ENCODE data around the gene LDAH.
A peak's percentile ranks its signal among the peaks of the same experiment; 100 is the strongest.

The LDAH gene

GRCh38 chr2:20649976-20650375 lies 172.9 kb downstream of the LDAH start:
- DNase-seq, result no peak

- no peak for DNase-seq
These were observed 173.3 kb downstream of the LDAH start for GRCh38 chr2:20649576-20649975.

GRCh38 chr2:20648831-20649230 lies 174.1 kb downstream of the LDAH start:
- DNase-seq, result no peak

GRCh38 chr2:20648206-20648605 lies 174.7 kb downstream of the LDAH start:
- no peak for DNase-seq

- DNase-seq, result no peak
These were observed 175.2 kb downstream of the LDAH start for GRCh38 chr2:20647738-20648137.

- no peak for DNase-seq
These were observed 175.7 kb downstream of the LDAH start for GRCh38 chr2:20647211-20647610.

- DNase-seq, result no peak
These were observed 176.5 kb downstream of the LDAH start for GRCh38 chr2:20646446-20646845.

GRCh38 chr2:20645761-20646160 lies 177.1 kb downstream of the LDAH start:
- DNase-seq, result no peak

- no peak for DNase-seq
These were observed 177.6 kb downstream of the LDAH start for GRCh38 chr2:20645301-20645701.

GRCh38 chr2:20643826-20644225 lies 179.1 kb downstream of the LDAH start:
- DNase-seq, result no peak

GRCh38 chr2:20643060-20643459 lies 179.8 kb downstream of the LDAH start:
- no peak for DNase-seq

GRCh38 chr2:20642055-20642971 lies 180.6 kb downstream of the LDAH start:
- DNase-seq, result peak; percentile 81

- DNase-seq, result no peak
These were observed 181.5 kb downstream of the LDAH start for GRCh38 chr2:20641123-20641985.

GRCh38 chr2:20640411-20641122 lies 182.3 kb downstream of the LDAH start:
- peak; percentile 43 for DNase-seq

GRCh38 chr2:20638646-20639430 lies 184.1 kb downstream of the LDAH start:
- no peak for DNase-seq

GRCh38 chr2:20638014-20638413 lies 184.9 kb downstream of the LDAH start:
- DNase-seq, result no peak

GRCh38 chr2:20637147-20637546 lies 185.8 kb downstream of the LDAH start:
- no peak for DNase-seq

GRCh38 chr2:20635675-20636584 lies 187.0 kb downstream of the LDAH start:
- peak; percentile 37 for DNase-seq

GRCh38 chr2:20635113-20635510 lies 187.8 kb downstream of the LDAH start:
- no peak for DNase-seq

GRCh38 chr2:20634507-20635112 lies 188.3 kb downstream of the LDAH start:
- DNase-seq, result peak; percentile 39

Measured in NCI-H2171 (cell line).